Right lobe of liver (tissue), 6 donors: ENCODE data around the gene SMCP. TPM values are rescaled to one million over a fixed set of nuclear protein-coding genes. Genes with fewer than 3 reads are reported as not detected.

Source experiments
- ATAC-seq, 4 donors: fragments of 200-7000 bp; cut with Tn5 transposase; one replicate each; pipeline ENCODE4 v1.9.1; 2020; ENCODE audit warnings: mild to moderate bottlenecking in 4 of 4, moderate library complexity in 4 of 4
- DNase-seq, 3 donors: peaks; one replicate each; pipeline ENCODE4 v3.0.0-alpha.2; 2020
- H3K27ac ChIP-seq, 3 donors: fragments of 200-600 bp; one replicate each; pipeline ENCODE4 v1.8.0; 2022
- H3K27me3 ChIP-seq, 2 donors: fragments of 200-600 bp; one replicate each; pipeline ENCODE4 v1.8.0; 2022
- H3K36me3 ChIP-seq, 4 donors: fragments of 200-600 bp; sonication (generic) in 1 of 4; one replicate each; pipeline versions ENCODE4 v1.5.1 to v1.8.0; 2017 to 2022; ENCODE audit warnings: control low read depth in 1 of 4
- H3K4me1 ChIP-seq, 4 donors: fragments of 200-600 bp; sonication (generic) in 1 of 4; one replicate each; pipeline versions ENCODE4 v1.5.1 to v1.8.0; 2017 to 2022; ENCODE audit warnings: control low read depth in 1 of 4
- H3K4me3 ChIP-seq, 3 donors: fragments of 200-600 bp; one replicate each; pipeline ENCODE4 v1.8.0; 2022
- H3K9me3 ChIP-seq, 4 donors: fragments of 200-600 bp; sonication (generic) in 1 of 4; one replicate each; pipeline versions ENCODE4 v1.5.1 to v1.8.0; 2017 to 2022; ENCODE audit warnings: control low read depth in 1 of 4
- CTCF ChIP-seq, 4 donors: fragments of 200-600 bp in 3 of 4; fragments of 450-650 bp in 1 of 4; IDR thresholded peaks; one replicate each; pipeline versions ENCODE4 v1.5.1 to v1.8.0; 2016 to 2022; ENCODE audit warnings: antibody characterized with exemption in 4 of 4, mild to moderate bottlenecking in 2 of 4
- POLR2A ChIP-seq: fragments of 450-650 bp; IDR thresholded peaks from one replicate; pipeline ENCODE4 v1.6.1; 2017; ENCODE audit warnings: antibody characterized with exemption, mild to moderate bottlenecking
- WGBS: methylation state at CpG from one replicate; pipeline ENCODE4 v1.1.6; 2018; ENCODE audit warnings: low coverage, low lambda C conversion rate; ENCODE audit not compliant: insufficient coverage; ENCODE audit errors: missing lambda C conversion rate; 5-methylcytosine and 5-hydroxymethylcytosine counted together
- intact Hi-C, 2 donors: fragments of 100-400 bp; cut with DNase I; formaldehyde crosslinking; loops; one replicate each; pipeline versions ENCODE4 v1.11.2 to v1.14.1; 2022
- total RNA-seq, 6 experiments: library from RNA; depleted of rRNA in 2 of 6; stranded (reverse); fragments of >200 nt in 2 of 6; fragmentation: NEBNext Ultra II Directional in 3 of 6; extraction: Animal tissue kit (Norgen Biotek cat#: 25700) in 3 of 6; gene quantifications; one replicate each; pipeline versions ENCODE4 v1.1.0 to v1.2.4, GENCODE V29; 2016 to 2023
- donor health status: DM: no; HTN: yes; CAD: no.
- donor health status: DM: no; HTN: no; CAD: no.
- donor health status: DM: no; HTN: no; CAD: no.
- donor health status: DM: no; HTN: yes; CAD: no.
- donor health status: DM: no; HTN: yes; CAD: no.

SMCP gene
- total RNA-seq, 6 experiments from 2014 or later: not detected

DNA sequence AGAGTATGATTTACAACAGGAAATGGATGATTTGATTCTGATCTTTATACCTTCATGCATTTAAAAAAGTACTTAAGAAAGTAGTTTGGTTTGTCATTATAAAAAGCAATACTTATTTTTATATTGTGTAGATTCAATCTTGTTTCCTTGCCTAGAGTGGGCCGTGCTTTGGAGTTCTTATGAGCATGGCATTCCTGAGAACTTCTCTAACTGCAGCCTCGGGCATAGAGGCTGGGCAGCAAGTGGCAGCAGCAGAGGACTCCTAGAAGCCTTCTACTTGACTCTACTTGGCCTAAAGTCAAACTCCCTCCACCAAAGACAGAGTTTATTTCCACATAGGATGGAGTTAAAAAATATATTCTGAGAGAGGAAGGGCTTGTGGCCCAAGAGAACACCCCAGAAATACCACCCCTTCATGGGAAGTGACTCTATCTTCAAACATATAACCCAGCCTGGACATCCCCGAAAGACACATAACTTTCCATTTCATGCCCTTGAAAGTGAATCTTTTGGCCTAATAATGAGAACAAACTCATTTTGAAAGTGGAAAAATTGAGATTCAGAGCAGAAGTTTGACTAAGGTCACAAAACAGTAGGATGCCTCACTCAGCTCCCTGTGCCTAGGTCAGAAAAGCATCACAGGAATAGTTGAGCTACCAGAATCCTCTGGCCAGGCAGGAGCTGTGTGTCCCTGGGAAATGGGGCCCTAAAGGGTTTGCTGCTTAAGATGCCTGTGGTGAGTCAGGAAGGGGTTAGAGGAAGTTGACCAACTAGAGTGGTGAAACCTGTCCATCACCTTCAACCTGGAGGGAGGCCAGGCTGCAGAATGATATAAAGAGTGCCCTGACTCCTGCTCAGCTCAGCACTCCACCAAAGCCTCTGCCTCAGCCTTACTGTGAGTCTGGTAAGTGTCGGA, 29.8 kb downstream of the SMCP start, which contains the start of gene IVL:
TSS of gene IVL (plus strand) at position 861 of the 916 bp plus-strand sequence. CDS start 1,252 bp downstream, outside the sequence.
- 47% methylated on average over 3 of the region's 4 CpGs for WGBS
- DNase-seq: no peak
- H3K36me3 ChIP-seq: no peaks in the 10 kb centered on the region
- ATAC-seq: no peak
- H3K9me3 ChIP-seq: no peaks in the 10 kb centered on the region
- H3K4me1 ChIP-seq: no peaks in the 10 kb centered on the region
- no peak for TF ChIP-seq POLR2A
- TF ChIP-seq CTCF (IDR thresholded peaks at IDR 0.05): no peak
- no peak within 1 kb of the TSS for H3K4me3 ChIP-seq
- intact Hi-C loops: no loop called here
- no peaks in the 10 kb centered on the region for H3K27me3 ChIP-seq
- no peak within 1 kb of the TSS for H3K27ac ChIP-seq

- no peak for DNase-seq
- H3K27me3 ChIP-seq: no peaks in the 10 kb centered on the region
- no peak overlapping the region for H3K4me3 ChIP-seq
- H3K4me1 ChIP-seq: no peaks in the 10 kb centered on the region
- no peak for TF ChIP-seq POLR2A
- TF ChIP-seq CTCF (IDR thresholded peaks at IDR 0.05): no peak
- no peaks in the 10 kb centered on the region for H3K36me3 ChIP-seq
- H3K27ac ChIP-seq: no peak overlapping the region
- no CpG with 5 or more reads among the region's 3 CpGs for WGBS
- H3K9me3 ChIP-seq: no peaks in the 10 kb centered on the region
- intact Hi-C loops: no loop called here
- ATAC-seq: no peak
Measured at GRCh38 chr1:152909206-152909605, 31.1 kb downstream of the SMCP start.

- H3K9me3 ChIP-seq: no peaks in the 10 kb centered on the region
- H3K36me3 ChIP-seq: no peaks in the 10 kb centered on the region
- no peaks in the 10 kb centered on the region for H3K4me1 ChIP-seq
- no peaks in the 10 kb centered on the region for H3K27me3 ChIP-seq
- TF ChIP-seq POLR2A: no peak
- no peak for TF ChIP-seq CTCF (IDR thresholded peaks at IDR 0.05)
- H3K4me3 ChIP-seq: no peak overlapping the region
- DNase-seq: no peak
- no peak overlapping the region for H3K27ac ChIP-seq
- no peak for ATAC-seq
- intact Hi-C loops: no loop called here
- 67% methylated on average over 1 of the region's 1 CpG for WGBS
Measured at GRCh38 chr1:152912471-152912870, 34.3 kb downstream of the SMCP start.

DNA sequence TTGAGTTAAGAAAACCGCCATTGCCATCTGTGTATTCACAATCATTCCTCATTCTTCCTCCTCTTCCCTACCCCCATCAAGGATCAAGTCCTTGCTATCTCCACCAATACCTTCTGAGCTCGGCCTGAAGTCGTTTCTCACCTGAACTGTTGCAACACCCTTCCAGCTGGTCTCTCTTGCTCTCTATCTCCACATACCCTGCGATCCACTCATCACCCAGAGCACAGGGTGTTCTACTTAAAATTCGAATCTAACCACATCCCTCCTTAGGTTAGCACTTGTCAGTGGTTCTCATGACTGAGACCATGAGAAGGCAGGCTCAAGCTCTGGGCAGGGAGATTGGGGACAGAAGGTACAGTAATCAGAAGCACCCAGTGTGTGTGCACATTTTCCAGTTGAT, 34.8 kb downstream of the SMCP start:
- Histone ChIP-seq H3K4me1 (no peaks in the 10 kb centered on the region), H3K27ac (no peak overlapping the region), H3K27me3 (no peaks in the 10 kb centered on the region), H3K9me3 (no peaks in the 10 kb centered on the region), H3K36me3 (no peaks in the 10 kb centered on the region), H3K4me3 (no peak overlapping the region)
- ATAC-seq: no peak
- no peak for DNase-seq
- intact Hi-C loops: no loop called here
- no peak for TF ChIP-seq CTCF (IDR thresholded peaks at IDR 0.05)
- no peak for TF ChIP-seq POLR2A
- 36% methylated on average over 5 of the region's 5 CpGs for WGBS
